ENCODE measurements around the gene ZNF439.
"Not testable (repeated sequence)": the region's sequence is repeated elsewhere in the genome, so short reads cannot be mapped to it uniquely, and the experiment has no call there.

The ZNF439 gene

DNA sequence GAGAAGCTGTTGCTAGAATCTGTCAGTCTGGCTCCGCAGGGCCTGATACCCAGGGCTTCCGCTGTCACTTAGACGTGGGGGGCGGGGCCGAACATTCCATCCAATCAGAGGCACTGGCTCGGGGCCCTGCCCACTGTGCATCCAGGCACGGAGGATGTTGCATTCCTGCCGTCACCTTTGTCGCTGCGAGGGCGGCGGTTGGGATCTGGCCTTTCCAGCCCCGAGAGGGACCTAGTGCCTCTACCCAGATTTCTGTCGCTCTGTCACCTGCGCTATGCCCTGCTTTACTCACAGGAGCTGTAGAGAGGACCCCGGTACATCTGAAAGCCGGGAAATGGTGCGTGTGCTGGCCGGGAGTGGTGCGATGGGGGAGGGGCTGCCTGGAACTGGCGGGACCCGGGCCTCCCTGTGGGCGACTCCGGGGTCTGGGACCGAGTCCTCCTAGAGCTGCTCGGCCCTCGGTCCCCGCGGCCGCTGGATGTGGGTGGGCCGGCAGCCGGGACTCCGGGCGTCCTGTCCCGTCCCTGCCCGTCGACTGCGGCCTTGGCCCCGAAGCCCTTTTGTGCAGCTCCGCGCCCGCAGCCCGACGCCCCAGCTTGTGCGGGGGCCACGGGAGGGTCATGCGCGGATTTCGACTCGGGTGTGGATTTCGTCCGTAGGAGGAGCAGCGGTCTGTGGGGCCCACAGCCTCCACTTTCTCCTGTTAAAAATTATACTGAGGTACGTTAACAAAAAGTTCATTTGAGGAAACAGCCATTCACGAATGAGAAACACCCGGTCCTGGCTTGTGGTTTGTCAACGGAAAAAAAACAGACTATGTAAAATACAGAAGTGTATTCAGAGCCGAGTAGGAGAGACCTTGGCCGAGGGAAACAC is at the start of gene ZNF439:
ZNF439 (plus strand) TSS at position 133 of the 876 bp plus-strand sequence; CDS start at position 275, 142 bp downstream.
- DNase-seq = peak; percentile 54 to 74

GRCh38 chr19:11806354-11807098 is 42.0 kb upstream of the ZNF439 start:
- no peak for DNase-seq

DNA sequence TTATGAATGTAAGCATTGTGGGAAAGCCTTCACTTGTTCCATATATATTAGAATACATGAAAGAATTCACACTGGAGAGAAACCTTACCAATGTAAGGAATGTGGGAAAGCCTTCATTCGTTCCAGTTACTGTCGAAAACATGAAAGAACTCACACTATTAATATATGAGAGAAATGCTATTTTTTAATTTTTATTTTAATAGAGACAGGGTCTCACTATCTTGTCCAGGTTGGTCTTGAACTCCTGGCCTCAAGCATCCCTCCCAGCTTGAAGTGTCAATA is 41.5 kb upstream of the ZNF439 start:
- DNase-seq = no peak

DNA sequence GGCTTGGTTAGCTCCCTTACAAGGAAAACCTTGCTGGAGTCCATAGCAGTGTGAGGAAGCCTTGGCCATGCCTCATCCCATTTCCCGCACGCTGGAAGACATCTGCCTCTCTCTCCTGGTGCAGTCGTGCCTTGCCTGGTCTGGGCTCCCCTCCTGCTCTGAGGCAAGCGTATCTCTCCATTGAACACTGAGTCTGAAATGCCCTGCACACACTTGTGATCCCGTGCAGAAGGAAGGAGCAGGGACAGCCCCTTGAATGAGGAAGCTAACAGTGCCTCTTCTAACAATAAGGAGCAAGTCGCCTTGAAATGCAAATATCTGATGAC is 34.9 kb upstream of the ZNF439 start:
- no peak for DNase-seq

DNA sequence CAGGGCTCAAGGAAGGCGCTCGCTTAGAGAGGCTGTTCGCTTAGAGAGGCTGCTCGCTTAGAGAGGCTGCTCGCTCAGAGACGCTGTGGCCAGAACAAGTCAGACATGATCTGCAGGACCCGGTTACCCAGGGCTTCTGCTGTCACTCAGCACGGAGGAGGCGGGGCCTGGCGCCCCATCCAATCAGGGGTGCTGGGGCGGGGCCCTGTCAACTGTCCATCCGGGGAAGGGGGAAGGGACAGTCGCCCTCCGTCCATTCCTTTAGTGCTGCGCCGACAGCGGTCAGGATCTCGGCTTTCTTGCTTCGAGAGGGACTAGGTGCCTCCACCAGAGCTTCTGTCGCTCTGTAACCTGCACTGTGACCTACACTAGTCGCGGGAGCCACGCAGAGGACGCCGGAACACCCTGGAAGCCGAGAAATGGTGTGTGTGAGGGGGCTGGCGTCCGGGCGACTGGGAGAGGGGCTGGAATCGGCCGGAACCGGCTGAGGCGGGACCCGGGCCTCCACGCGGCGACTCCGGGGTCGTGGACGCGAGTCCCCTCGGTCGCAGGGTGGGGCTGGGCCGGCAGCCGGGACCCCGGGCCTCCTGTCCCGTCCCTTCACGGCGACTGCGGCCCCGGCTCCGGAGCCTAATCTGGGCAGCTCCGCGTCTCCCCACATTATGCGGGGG is 34.4 kb upstream of the ZNF439 start, which contains the start of gene ZNF440:
ZNF440 (plus strand) TSS at position 245 of the 671 bp plus-strand sequence; CDS start at position 420, 175 bp downstream.
- DNase-seq = peak; percentile 87 to 93

- peak; percentile 17 to 22 for DNase-seq
These were observed 33.9 kb upstream of the ZNF439 start for GRCh38 chr19:11814700-11815035.

GRCh38 chr19:11821474-11822109 is 26.9 kb upstream of the ZNF439 start:
- peak in 1 of 2 donors; percentile 12 for DNase-seq

GRCh38 chr19:11828957-11829876 is 19.3 kb upstream of the ZNF439 start:
- DNase-seq = not testable (repeated sequence)

- DNase-seq = no peak
These were observed 16.1 kb upstream of the ZNF439 start for GRCh38 chr19:11832253-11832912.

- DNase-seq = no peak
These were observed 15.0 kb upstream of the ZNF439 start for GRCh38 chr19:11833541-11833940.

DNA sequence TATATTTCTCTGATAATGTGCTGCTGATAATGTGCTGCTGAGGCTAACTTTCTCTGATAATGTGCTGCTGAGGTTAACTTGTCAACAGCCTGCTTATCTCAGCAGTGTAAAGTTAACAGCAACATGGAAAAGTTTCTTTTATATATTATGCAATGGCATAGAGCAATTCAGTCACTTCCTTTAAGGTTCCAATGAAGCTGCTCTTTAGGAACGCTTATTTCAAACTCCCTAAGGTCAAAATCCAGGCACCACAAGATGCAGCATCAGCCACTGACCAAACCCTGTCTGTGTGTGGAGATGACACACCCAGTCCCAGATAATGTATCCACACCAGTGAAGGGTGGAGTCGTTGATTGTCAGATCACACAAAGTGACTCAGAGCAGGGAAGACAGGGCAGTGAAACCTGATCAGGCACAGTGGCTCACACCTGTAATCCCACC is 12.9 kb upstream of the ZNF439 start:
- DNase-seq = not testable (repeated sequence)

DNA sequence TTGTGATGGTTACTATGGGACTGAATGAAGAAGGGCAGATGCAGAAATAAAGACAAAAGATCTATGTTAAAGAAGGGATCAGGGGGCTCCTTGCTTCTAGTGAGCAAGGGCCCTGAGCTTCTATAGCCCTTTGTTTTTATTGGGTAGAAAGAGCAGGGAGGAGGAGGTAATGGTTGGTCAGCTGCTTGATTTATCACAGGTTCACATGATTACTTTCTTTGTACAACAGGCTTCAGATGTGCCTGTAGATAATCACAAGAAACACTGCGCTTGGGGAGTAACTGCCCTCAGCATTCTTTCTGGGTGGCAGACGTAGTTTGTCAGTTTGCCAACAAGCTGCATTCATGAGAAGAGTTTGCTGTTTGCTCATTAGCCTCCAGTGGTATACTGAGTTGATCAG is 4.8 kb upstream of the ZNF439 start:
- no peak for DNase-seq

- DNase-seq = not testable (repeated sequence)
These were observed 911 bp upstream of the ZNF439 start for GRCh38 chr19:11847615-11848014.

DNA sequence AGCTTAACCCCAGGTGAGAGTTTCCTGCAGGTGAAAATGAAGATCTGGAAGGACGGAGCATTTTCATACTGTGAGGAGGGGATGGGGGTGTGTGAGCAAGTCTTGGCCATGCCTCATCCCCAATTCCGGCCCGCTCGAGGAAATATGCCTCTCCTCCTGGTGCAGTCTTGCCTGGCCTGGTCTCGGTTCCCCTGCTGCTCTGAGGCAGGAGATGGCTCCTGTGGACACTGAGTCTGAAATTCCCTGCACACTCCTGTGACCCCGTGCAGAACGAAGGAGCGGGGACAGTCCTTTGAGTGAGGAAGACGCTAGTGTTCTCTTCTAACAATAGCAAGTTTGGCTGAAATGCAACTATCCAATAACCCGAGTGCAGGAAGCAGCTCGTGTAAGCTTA is 329 bp upstream of the ZNF439 start:
- DNase-seq = no peak

GRCh38 chr19:11850289-11850688 is 1.8 kb downstream of the ZNF439 start:
- not testable (repeated sequence) for DNase-seq

DNA sequence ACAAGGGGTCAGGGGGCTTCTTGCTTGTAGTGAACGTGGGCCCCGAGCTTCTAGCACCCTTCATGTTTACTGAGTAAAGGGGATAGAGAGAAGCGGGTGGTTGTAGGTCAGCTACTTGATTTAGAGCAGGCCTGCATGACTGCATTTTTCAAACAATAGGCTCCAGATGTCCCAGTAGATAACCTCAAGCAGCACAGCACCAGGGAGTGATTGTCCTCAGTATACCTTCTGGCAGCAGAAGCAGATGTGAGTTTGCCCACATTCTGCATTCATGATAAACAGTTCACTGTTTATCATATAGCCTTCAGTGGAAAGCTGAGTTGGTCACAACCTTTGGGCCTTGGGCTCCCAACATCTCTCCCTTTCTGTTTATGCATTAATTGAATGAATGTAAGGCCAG is 4.8 kb downstream of the ZNF439 start:
- DNase-seq = no peak

DNA sequence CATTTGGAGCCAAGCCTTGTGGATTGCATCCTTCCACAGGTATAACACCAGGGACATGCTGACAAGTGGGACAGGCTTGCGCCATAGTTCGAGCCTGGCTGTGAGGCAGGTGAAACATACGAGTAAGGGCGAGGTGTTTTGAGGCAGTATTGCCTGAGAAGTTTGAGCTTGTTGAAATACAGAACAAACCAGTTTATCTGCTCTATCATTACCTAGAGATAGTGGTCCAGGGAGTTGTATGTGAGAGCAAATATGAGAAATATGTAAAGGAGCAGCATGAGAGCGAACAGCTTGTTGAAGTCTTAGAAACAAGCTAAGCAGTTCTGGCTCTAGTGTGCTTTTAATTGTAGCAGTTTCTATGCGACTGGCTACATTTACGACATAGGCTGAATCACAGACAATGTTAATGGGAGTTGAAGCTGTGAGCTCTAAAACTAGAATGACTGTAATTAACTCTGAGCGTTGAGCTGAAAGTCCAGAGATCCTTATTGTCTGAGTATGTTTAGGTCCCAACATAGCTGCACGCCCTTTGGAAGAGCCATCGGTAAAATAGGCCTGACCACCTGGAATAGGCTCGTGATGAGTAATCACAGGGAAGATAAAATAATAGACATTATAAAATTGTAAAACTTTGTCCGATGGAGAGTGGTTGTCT is 8.2 kb downstream of the ZNF439 start:
- no peak for DNase-seq

DNA sequence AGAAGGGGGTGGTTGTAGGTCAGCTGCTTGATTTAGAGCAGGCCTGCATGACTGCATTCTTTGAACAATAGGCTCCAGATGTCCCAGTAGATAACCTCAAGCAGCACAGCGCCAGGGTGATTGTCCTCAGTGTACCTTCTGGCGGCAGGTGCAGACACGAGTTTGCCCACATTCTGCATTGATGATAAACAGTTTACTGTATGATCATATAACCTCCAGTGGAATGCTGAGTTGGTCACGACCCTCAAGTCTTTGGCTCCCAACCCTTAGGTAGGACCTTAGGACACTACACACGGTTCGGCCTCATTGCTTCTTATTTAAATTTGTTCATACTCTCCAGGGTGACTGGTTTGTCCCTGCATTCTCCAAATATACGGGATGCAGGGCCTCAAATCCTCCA is 12.2 kb downstream of the ZNF439 start:
- no peak for DNase-seq

DNA sequence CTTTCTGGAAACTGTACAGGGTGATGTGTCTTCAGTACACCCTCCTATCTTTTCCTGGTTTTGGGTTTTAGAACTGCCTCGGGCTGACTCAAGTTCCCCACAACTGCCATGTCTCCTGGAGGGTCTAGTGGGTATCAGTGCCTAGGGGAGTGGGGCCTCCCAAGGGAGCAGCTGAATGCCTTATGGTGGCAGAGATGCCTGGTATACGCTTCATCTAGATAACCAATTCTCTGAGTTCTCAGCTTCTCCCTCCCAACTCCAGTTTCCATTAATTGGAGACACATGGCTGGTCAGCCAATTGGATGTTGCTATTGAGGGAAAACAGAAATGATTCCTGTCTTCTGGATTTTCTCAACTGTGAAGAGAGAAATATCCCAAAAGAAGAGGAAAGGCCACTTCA is 12.8 kb downstream of the ZNF439 start:
- DNase-seq = no peak

DNA sequence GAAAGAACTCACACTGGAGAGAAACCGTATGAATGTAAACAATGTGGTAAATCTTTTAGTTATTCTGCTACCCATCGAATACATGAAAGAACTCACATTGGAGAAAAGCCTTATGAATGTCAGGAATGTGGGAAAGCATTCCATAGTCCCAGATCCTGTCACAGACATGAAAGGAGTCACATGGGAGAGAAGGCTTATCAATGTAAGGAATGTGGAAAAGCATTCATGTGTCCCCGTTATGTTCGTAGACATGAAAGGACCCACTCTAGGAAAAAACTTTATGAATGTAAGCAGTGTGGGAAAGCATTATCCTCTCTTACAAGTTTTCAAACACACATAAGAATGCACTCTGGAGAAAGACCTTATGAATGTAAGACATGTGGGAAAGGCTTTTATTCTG is 19.2 kb downstream of the ZNF439 start:
- not testable (repeated sequence) for DNase-seq

GRCh38 chr19:11868188-11868587 is 19.7 kb downstream of the ZNF439 start:
- no peak for DNase-seq
